NCI-H748 (cell line): ENCODE results near the gene NEK4.

Source experiments
- DNase-seq: peaks from one replicate; lab custom pipeline; 2025; ENCODE audit not compliant: unreplicated experiment; lab: John Stamatoyannopoulos, UW

Gene NEK4

GRCh38 chr3:52705438-52705687 lies 65.4 kb downstream of the NEK4 start:
- DNase-seq = no peak

GRCh38 chr3:52704611-52705437 lies 65.9 kb downstream of the NEK4 start:
- peak; percentile 5 for DNase-seq

- no peak for DNase-seq
Measured at GRCh38 chr3:52703341-52703740, 67.4 kb downstream of the NEK4 start.

DNA sequence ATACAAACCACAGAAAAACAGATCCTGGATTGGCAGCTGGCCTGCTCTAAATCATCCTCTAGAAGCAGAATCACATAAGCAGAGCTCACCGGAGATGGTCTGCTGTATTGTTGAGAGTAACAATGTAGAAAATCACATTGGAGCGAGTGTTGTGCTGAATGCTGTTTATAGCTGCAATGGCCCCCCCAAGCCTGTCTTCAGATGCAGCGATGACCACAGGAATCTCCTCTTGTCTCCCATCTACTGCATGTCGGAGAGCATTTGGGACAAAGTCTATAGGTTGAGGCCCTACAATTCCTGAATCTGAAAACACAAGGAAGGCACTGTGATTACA lies 73.1 kb downstream of the NEK4 start:
- no peak for DNase-seq

DNA sequence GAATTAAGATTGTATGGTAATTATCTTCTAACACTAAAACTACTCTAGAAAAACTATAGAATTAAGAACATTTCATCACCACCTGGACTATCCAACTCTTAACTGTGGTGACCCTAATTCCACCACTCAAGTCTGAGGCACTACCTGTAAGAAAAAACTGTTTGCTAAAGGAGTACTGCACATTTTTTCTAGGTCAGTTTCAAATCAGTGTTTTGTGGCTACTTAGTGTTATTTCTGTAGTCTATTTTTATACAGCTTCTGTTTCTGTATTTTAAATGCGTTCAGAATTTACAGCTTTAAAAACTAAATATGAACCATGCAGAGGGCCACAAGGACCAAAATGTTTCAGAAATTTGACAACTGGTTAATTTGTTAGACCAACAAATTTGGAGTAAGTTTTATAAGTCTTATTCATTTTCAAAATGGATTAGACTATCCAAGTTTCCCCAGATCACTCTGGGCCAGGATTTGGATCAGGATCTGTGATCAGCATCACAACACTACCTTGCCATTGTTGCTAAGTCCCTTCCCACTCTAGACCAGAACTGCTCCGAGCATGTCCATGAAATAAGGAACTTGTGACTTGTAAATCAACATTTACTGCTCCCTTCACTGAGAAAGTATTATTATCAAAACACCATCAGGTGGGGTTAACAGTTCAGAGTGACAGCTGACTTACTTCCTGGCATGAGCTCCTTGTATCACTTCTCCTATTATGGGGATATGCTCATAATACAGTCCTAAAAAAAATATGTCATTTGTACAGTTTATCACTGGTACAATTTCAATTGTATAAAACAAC lies 73.7 kb downstream of the NEK4 start:
- DNase-seq = no peak

GRCh38 chr3:52695798-52696671 lies 74.7 kb downstream of the NEK4 start:
- no peak for DNase-seq

- no peak for DNase-seq
Measured at GRCh38 chr3:52694528-52695189, 76.1 kb downstream of the NEK4 start.

DNA sequence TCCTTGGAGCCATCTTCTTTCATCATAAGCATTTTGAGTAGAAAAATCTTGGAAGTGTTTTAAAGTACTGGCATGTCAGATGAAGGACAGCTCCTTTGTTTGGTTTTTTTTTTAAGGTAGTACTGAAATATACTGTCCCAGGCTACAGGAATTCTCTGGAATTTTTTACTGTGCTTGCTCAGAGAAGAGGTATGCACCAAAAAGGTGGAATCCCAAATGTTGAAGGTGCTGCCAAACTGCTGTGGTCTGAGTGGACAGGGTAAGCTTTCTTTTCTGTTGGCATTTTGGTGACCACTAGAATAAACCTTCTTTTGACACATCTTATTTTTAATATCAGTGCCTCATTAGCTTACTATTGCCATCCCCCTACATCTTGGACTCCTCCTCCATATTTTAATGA lies 77.7 kb downstream of the NEK4 start:
- DNase-seq = no peak

GRCh38 chr3:52690560-52690959 lies 80.2 kb downstream of the NEK4 start:
- DNase-seq = no peak

- DNase-seq = no peak
Measured at GRCh38 chr3:52689151-52689550, 81.6 kb downstream of the NEK4 start.

GRCh38 chr3:52688266-52688665 lies 82.5 kb downstream of the NEK4 start:
- DNase-seq = no peak

- DNase-seq = peak; percentile 94
Measured at GRCh38 chr3:52685709-52686691, 84.7 kb downstream of the NEK4 start, which contains the start of the genes GNL3 and PBRM1. TSS of gene GNL3 (plus strand) at chr3:52686032. CDS start at chr3:52686093, 61 bp downstream. TSS of gene PBRM1 (minus strand) at chr3:52685913.

DNA sequence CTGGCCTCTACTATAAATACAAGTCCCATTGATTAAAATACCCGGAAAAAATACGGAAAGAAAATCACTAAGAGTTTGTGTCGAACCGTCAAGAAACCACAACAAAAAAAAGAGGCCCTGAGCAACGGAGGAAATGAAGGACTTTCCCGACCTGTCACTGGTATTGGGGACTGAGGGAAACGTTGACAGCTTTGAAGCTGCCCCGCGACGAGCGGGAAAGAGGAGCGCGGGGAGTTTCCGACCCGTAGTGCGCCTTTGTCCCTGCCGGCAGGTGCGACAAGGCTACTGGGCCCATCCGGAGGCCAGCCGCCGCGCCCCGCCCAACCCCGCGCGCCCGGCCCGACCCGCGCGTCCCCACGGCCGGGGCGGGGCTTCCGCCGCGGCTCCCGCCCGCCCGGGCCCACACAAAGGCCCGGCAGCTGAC lies 85.4 kb downstream of the NEK4 start:
- peak; percentile 87 for DNase-seq

- no peak for DNase-seq
Measured at GRCh38 chr3:52684184-52684583, 86.6 kb downstream of the NEK4 start.

- no peak for DNase-seq
Measured at GRCh38 chr3:52683611-52684010, 87.1 kb downstream of the NEK4 start.

- no peak for DNase-seq
Measured at GRCh38 chr3:52682016-52682415, 88.7 kb downstream of the NEK4 start.

DNA sequence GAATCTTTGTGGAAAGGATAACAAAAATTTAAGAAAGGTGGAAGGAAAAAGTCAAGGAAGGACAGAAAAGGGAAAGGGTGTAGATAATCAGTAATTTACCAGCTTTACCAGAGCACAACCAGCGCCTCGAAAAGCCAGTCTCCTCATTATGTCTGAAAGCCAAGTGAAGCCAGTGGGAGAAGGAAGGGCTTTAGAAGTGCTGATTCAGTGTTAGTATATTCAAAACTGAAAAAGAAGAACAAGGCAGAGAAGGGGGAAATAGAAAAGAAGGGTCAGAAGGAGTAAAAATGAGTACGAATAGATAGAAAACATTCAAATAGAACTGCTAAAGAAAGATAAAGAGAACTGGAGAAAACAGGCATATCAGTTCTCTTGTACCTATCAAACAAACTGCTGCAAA lies 89.1 kb downstream of the NEK4 start:
- no peak for DNase-seq

DNA sequence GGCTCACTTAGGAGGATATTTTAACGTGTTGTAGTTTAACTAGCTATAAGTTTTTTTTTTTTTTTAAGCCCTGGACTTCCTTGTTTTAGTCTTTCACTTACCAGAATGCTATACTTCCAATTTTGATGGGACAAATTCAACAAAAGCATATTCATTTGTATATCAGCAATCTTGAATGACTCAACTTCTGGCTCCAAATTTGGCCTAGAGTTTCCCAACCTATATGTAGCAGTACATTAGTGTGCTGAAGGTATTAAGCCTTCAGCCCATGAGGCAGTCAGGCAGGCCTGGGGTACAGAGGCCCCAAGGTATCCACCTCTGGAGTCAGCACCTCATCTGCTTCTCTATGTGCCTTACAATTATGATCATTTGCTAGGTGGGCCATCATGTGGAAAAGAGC lies 90.9 kb downstream of the NEK4 start:
- no peak for DNase-seq

DNA sequence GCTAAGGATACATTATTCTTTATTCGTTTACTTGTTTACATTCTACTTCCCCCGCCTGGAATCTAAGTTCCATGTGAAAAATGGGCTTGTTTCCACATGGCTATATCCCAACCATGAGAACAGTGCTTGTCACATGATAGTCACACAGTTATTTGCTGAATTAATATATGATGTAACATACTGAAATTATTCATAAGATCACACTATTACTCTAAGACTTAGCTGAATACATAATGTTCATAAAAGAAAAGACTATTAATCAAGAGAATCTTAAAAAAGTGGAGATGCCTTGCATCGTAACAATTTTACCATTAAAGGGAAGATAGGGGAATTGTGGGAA lies 91.6 kb downstream of the NEK4 start:
- DNase-seq = no peak
